SK-N-SH treated with all-trans-retinoic acid at 6 μM for 48 hours (cell line): Measurements from ENCODE around the gene TNFRSF8.

Experiments
- ARNTL ChIP-seq: fragments of 450-650 bp; formaldehyde crosslinking; IDR thresholded peaks from 2 replicates; pipeline ENCODE4 v1.5.0; 2020; ENCODE audit warnings: low read depth, mild to moderate bottlenecking, moderate library complexity, borderline replicate concordance
- CSDC2 ChIP-seq: fragments of 250-450 bp; sonication (Bioruptor Pico); IDR thresholded peaks from 2 replicates; pipeline ENCODE4 v1.5.0; 2020; ENCODE audit warnings: mild to moderate bottlenecking, moderate library complexity
- OSR1 ChIP-seq: fragments of 250-450 bp; sonication (Bioruptor Pico); IDR thresholded peaks from 2 replicates; pipeline ENCODE4 v1.8.0; 2022; ENCODE audit warnings: moderate library complexity, mild to moderate bottlenecking, inconsistent platforms
- PATZ1 ChIP-seq: fragments of 250-450 bp; sonication (Bioruptor Pico); IDR thresholded peaks from 2 replicates; pipeline ENCODE4 v1.8.0; 2020; ENCODE audit warnings: mild to moderate bottlenecking, moderate library complexity, borderline replicate concordance
- POU6F1 ChIP-seq: fragments of 250-450 bp; sonication (Bioruptor Pico); IDR thresholded peaks from 2 replicates; pipeline ENCODE4 v1.8.0; 2021; ENCODE audit warnings: low read depth, mild to moderate bottlenecking, moderate library complexity, borderline replicate concordance
- RARB ChIP-seq: fragments of 250-450 bp; sonication (Bioruptor Pico); IDR thresholded peaks from 2 replicates; pipeline ENCODE4 v1.8.0; 2021; ENCODE audit warnings: mild to moderate bottlenecking, moderate library complexity
- TOX ChIP-seq: fragments of 250-450 bp; sonication (Bioruptor Pico); IDR thresholded peaks from 2 replicates; pipeline ENCODE4 v1.8.0; 2021; ENCODE audit warnings: mild to moderate bottlenecking, moderate library complexity, borderline replicate concordance
- ZC3H10 ChIP-seq: fragments of 250-450 bp; sonication (Bioruptor Pico); IDR thresholded peaks from 2 replicates; pipeline ENCODE4 v1.5.1; 2021; ENCODE audit warnings: mild to moderate bottlenecking, moderate library complexity
- ZFP30 ChIP-seq: fragments of 450-650 bp; formaldehyde crosslinking; IDR thresholded peaks from 2 replicates; pipeline ENCODE4 v1.5.0; 2022; ENCODE audit warnings: mild to moderate bottlenecking, moderate library complexity
- ZNF565 ChIP-seq: fragments of 450-650 bp; formaldehyde crosslinking; conservative IDR thresholded peaks from 2 replicates; pipeline ENCODE4 v1.5.0; 2020; ENCODE audit warnings: low read depth, mild to moderate bottlenecking, moderate library complexity
- TF ChIP-seq, protein P1 (sequence below): fragments of 250-450 bp; sonication (Bioruptor Pico); IDR thresholded peaks from 2 replicates; pipeline ENCODE4 v1.5.1; 2020; ENCODE audit warnings: low read depth, mild to moderate bottlenecking, moderate library complexity

DNA sequence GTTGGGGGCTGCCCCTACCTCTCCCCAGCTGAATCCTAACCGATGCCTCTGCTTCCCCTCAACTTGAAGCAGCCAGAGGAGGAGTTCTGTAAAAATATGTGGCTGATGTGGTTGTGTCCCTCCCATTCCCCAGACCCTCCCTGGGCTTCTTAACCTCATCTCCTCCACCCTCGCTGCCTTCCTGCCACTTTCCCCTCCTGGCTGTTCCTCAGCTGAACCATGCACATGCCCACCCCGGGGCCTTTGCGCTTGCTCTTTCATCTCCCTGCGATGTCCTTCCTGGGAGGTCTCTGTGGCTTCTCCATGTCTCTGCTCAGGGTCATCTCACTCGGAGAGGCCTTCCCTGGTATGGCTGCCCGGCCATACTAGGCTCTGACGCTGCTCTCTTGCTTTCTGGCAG, 34.9 kb upstream of the TNFRSF8 start:
- no peak for TF ChIP-seq PATZ1
- no peak for TF ChIP-seq RARB (CRISPR knock-in tag)
- TF ChIP-seq ARNTL (CRISPR knock-in tag) = no peak
- TF ChIP-seq OSR1 (CRISPR knock-in tag) = no peak
- TF ChIP-seq, protein P1, sequence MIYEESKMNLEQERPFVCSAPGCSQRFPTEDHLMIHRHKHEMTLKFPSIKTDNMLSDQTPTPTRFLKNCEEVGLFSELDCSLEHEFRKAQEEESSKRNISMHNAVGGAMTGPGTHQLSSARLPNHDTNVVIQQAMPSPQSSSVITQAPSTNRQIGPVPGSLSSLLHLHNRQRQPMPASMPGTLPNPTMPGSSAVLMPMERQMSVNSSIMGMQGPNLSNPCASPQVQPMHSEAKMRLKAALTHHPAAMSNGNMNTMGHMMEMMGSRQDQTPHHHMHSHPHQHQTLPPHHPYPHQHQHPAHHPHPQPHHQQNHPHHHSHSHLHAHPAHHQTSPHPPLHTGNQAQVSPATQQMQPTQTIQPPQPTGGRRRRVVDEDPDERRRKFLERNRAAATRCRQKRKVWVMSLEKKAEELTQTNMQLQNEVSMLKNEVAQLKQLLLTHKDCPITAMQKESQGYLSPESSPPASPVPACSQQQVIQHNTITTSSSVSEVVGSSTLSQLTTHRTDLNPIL (CRISPR knock-in tag) = no peak
- TF ChIP-seq POU6F1 = no peak
- no peak for TF ChIP-seq CSDC2
- TF ChIP-seq ZNF565 = no peak
- no peak for TF ChIP-seq TOX
- TF ChIP-seq ZC3H10 (CRISPR knock-in tag) = no peak
- no peak for TF ChIP-seq ZFP30 (CRISPR knock-in tag)
